Suppressor macrophage treated with lipopolysaccharide for 1 hour (primary cell): ENCODE data around the gene USP46.

ENCODE experiments used
- DNase-seq, 3 donors: peaks; one replicate each; pipeline ENCODE4 v3.0.0-alpha.2; 2020 to 2022

Gene USP46

DNA sequence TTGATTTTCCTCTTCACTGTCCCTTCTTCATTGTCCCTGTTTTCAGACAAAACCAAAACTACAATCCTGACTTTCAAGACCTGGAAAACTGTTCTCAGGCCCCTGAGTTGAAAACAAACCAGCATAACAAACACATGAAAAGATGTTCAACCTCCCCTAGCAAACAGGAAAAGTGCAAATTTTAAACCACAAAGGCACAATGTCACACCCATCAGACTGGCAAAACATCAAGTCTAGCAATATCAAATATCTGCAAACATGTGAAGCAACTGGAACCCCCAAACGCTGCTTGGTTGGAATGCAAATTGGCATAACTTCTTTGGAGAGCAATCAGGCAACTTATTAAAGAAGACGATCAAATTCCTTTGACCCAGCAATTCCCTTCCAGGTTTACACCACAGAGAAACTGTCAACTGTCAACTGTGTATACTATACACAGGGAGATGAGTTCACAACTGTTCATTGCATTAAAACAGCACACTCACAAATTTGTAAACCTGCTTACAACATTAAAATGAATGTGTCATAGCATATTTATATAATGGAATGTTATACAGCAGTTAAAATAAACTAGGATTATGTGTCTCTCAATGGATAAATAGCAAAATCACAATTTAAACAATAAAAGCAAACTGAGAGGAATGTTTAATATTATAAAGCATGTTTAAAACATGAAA, 7.0 kb downstream of the USP46 start:
- DNase-seq, result no peak

DNA sequence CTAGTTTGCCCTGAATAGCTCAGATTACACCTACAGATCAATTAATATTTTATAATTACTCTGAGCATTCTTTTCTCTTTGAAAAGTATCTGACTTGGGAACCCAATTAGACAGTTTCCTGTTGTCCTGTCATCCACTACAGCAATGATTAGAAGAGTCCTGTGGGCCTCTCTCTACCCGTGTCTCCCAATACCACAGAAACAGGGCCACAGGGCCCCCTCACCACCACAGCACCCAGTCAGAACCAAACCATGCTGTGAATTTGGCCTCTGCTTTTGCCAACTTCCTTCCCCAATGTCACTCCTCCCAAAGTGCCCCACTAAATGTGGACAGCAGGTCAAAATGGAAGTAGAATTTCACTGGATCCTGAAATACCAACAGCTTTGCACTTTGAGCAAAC, 10.3 kb downstream of the USP46 start:
- no peak for DNase-seq

DNA sequence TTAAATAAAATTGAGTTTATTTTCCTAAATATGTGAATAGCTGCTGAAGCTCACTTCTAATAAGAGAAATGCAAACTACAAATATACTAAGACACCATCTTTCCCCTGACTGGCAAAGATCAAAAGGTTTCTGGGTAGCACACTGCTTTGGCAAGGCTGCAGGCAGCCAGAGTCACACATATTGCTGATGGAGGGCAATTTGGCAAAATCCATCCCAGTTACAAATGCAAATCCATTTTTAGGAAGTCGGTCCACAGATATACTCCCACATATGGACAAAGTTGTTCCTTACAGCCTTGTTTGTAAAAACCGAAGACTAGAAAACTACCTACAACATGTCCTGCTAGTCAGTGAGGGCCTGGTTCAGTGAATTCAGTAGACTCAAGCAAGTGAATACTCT, 12.4 kb downstream of the USP46 start:
- DNase-seq, result no peak

DNA sequence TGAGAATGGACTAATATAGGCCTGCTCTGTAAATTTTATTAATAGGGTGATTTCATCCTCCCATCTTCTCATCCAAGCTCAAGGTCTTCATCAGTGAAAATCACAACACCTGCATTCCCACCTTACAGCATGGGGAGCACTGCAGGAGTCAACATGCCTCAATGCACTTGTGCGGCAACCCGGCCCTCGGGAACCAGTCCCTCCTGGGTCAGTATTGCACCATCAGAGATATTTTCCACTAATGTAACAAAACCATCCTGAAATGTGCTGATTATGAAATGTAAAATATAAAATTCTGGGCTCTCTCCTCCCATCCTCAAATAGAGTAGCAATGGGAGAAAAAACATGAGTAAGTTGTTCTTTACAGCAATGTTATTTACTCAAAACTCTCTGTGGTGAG, 13.0 kb downstream of the USP46 start:
- no peak for DNase-seq

- DNase-seq, result no peak
Measured at GRCh38 chr4:52645300-52645699, 13.8 kb downstream of the USP46 start.

DNA sequence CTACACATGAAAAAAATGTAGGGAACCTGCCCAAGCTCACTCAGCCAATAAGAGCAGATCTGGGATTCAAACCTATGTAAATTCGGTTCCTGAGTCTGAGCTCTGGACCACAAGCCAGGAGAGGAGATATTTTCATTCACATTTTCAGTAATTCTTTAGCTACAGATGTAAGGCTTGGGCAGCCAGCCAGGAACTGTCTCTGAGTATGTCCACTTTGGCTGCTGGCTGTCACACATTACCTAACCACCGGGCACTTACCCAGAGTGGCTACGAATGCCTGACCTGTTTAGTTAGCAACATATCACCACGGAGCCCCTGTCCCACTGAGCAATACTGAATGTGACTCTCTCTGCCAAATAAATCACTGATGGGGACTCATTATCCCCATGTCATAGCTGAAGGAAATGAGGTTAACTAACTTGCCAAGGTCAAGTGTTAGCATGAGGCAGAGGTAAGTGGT, 15.3 kb downstream of the USP46 start:
- DNase-seq, result no peak

- DNase-seq, result no peak
Measured at GRCh38 chr4:52643190-52643589, 15.9 kb downstream of the USP46 start.

- DNase-seq, result peak; percentile 20 to 44 (median 28)
Measured at GRCh38 chr4:52641854-52642563, 17.1 kb downstream of the USP46 start.

DNA sequence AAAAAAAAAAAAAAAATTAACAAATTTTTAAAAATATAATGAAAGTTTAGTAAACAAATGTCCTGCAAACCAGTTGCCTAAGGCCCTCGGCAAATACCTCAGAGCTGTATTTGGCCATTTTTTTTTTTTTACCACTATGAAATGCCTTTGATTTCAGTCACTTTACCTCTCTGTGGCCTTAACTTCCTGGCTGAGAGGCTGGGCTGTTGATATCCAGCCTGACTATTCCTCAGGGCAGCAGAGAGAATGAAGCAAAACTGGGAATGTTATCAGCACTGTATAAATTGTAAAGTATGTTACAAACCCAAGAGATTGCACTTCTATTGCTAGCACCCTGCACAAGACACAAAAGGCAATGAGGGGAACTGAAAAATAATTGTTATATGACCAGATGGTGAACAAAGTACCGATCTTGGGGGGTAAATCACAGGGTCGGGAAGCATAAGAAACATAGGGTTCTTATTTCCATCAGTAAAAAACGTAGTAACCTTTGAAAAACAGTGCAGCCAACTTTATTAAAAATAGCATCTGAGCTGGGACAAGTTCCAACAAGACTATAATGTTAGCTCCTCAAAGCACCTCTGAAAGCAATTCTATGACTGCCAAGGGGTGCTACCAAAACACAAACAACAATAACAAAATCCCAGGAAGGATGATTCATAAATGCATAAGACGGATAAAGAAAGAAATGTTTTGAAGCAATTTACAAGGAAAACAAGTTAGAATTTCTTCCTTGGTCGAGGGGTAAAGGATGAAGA, 18.1 kb downstream of the USP46 start:
- DNase-seq, result no peak

DNA sequence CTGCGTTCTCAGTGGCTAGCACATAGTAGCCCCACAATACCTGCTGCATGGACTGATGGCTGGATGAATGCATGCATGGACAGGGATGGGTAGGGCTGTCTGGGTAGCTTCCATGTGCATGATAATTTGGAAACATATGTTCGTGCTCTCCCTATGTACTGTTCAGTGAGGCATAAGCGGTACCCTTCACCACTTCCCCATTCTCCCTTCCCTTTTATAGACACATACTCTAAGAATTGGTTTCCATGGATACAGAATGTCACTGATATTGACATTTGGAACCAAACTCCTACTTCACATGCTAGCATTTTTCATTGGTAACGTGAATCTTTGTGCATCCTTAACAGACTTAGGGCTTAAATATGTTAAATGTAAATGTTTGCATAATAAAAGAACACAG, 20.4 kb downstream of the USP46 start:
- peak; percentile 17 to 42 (median 33) for DNase-seq

DNA sequence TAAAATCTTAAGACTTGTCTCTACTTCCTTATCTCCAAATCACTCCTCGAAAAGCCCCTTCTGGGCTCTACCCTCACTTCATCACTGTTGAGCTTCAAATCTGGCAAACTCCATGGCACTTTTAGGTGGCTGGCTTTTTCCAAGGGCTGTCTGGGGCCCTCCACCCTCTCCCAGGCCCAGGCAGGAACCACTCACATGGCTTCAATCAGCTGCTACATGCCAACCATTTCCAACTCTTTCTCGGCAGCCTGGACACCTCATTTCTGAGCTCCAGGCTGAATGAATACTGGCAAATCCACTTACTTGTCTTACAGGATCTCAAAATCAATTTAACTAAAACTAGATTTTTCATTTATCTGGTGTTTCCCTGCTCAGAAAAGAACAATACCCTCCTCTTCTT, 22.0 kb downstream of the USP46 start:
- DNase-seq, result no peak

DNA sequence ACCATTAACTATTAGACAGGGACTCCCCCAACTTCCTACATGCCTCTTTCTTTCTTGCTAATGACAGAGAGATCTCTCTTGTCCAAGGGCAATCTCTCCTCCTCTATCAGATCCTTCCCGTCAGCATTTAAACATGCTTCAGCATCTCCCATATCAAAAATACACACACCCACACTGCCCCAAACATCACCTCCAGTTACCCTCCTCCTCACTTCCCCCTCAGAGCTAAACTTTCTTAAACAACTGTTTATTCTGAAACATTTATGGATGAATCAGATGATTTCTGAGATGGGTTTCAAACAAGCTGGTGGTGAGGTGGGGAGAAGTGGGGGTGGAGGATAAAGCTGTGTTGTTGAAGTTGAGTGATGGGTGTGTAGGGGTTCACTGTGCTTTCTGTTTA, 23.5 kb downstream of the USP46 start:
- no peak for DNase-seq

- no peak for DNase-seq
Measured at GRCh38 chr4:52635130-52635529, 24.0 kb downstream of the USP46 start.

GRCh38 chr4:52633846-52634245, 25.3 kb downstream of the USP46 start:
- DNase-seq, result no peak

DNA sequence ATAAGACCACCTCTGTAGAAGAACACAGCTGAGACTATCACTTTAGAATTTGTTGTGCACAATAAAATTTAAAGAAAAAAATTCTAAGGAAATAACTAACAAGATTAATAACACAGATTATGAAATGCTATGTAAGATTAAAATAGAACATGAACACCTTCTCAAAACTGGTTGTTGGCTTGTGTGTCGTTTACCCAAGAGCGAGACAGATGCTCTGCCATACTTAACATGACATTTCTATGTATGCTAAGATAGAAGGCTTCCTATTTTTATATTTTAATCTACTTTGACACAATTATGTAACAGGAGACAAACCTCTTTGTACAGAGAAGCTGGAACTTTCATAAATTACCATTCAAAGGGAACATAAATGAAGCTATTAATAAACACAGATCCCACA, 30.1 kb downstream of the USP46 start:
- DNase-seq, result no peak

DNA sequence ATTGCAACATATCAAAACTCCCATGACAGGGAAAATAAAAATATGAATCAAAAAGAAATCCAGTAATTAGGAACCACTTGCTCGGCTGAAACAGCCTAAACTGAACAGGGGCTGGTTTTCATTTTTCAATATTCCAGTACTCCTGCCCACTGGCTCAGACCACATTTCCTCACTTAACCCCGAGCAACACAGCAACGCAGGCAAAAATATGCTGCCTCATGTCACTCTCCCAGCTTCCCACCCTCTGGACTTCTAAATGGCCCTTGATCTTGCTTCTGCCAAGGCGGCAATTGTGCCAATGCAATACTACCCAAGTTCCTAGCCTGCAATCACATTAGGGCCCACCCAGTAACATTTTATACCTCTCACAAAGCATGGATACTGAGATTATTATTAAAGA, 30.6 kb downstream of the USP46 start:
- DNase-seq, result no peak

DNA sequence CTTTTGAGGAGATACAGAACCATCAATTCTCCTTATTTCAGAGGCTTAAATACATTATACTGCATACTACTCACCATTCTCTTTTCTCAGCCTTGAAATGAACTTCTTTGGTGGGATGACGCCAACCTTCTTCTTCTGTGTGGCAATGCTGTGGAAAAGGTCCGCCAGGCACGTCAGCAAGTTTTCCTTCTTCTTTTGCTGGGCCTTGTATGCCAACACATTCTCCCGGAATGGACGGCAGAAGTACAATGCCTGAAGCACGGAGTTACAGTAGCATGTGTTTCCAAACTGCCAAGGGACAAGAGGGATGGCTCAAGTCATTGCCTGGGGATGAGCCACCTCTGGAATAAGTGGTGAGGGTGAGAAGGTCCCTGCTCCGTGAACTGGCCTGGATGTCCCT, 31.2 kb downstream of the USP46 start:
- peak in 1 of 3 donors; percentile 5 for DNase-seq

DNA sequence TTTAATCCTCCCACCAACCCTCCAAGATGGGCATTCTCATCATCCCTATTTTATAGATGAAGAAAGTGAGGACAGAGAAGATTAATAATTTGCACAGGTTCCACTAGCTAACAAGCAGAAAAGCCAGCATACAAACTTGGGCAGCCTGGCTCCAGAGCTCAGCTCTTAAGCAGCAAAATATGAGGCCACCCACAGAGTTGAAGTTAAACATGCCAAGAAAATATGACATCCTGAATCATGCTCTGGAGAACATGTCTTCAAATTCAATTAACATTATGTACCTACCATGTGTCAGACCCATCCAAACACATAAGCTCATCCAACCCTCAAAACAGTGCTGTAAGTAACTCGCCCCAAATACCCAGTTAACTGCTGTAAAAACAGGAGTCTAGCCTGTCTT, 33.9 kb downstream of the USP46 start:
- DNase-seq, result no peak

- DNase-seq, result no peak
Measured at GRCh38 chr4:52622564-52622963, 36.5 kb downstream of the USP46 start.

DNA sequence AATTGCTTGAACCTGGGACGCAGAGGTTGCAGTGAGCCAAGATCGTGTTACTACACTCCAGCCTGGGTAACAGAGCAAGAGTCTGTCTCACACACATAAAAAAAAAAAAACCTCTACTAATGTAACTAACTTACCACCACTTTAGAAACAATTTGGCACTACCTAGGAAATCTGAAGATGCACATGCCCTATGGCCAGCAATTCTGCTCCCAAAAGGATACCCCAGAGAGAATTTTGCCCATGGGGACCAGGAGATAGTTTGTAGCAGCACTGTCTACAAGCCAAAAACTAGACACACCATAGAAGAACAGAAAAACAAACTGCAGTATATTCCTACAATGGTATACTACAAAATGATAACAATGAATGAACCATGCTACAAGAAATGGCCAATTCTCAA, 37.5 kb downstream of the USP46 start:
- no peak for DNase-seq

GRCh38 chr4:52619591-52619931, 39.5 kb downstream of the USP46 start:
- no peak for DNase-seq

- no peak for DNase-seq
Measured at GRCh38 chr4:52618795-52619590, 40.1 kb downstream of the USP46 start.

DNA sequence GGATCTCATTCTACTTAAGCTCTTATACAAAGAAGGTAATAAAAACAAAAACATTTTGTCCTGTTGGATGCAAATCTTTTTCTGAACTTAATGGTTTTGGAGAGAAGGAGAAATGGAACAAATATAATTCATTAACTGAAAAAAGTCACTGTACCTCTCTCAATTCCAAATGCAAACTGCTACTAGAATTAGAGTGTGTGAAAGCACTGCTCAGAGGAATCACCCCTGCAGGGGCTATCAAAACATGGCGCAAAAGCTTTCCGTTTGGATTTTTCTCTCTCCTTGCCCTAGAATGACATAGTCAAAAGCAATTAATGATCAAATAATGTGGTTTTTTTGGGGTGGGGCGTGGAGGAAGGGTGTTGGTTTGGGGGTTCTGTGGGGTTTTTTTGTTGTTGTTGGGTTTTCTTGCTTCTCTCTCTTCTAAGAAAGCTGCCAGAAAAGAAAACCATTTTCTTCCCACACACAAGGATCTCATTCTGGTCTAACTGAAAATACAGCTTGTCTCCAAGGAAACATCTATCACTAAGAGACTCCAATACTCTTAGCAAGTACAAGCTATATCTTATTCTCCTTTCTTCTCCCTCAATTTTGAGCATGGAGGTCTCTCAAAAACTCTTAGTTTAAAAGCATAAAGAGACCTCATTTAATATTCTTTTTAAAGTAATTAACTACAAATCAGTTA, 41.6 kb downstream of the USP46 start:
- no peak for DNase-seq
